Lower leg skin (tissue), 3 donors: Measurements from ENCODE around the gene NWD2.

ENCODE experiments used
- POLR2A ChIP-seq, 2 donors: fragments of 450-650 bp; IDR thresholded peaks; one replicate each; pipeline ENCODE4 v1.6.1; 2016 to 2017; ENCODE audit warnings: antibody characterized with exemption in 2 of 2, mild to moderate bottlenecking in 1 of 2, moderate library complexity in 1 of 2
- TF ChIP-seq, protein P1 (sequence below), 3 donors: fragments of 450-650 bp; IDR thresholded peaks; one replicate each; pipeline ENCODE4 v1.5.1; 2016; ENCODE audit warnings: antibody characterized with exemption in 3 of 3, mild to moderate bottlenecking in 3 of 3, moderate library complexity in 2 of 3

DNA sequence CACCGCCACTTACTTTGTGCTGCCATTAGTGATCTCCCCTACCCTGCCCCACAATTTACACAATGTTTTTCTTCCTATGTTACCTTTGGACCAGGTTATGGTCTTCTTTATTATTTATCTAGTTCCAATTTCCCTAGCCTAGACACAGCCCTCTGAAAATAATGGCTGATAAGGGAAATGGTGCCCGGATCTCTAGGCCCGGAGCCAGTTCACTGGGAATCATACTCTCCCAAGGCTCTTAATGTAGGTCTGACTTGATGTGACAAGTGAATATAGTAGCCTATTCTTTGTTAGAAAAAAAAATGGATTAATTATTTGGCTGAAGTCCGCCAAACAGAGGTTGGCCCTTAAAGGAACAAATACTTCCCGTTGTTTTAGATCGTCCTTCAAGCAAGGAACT lies 233.6 kb downstream of the NWD2 start:
- no peak for TF ChIP-seq POLR2A (IDR thresholded peaks at IDR 0.05)
- TF ChIP-seq, protein P1, sequence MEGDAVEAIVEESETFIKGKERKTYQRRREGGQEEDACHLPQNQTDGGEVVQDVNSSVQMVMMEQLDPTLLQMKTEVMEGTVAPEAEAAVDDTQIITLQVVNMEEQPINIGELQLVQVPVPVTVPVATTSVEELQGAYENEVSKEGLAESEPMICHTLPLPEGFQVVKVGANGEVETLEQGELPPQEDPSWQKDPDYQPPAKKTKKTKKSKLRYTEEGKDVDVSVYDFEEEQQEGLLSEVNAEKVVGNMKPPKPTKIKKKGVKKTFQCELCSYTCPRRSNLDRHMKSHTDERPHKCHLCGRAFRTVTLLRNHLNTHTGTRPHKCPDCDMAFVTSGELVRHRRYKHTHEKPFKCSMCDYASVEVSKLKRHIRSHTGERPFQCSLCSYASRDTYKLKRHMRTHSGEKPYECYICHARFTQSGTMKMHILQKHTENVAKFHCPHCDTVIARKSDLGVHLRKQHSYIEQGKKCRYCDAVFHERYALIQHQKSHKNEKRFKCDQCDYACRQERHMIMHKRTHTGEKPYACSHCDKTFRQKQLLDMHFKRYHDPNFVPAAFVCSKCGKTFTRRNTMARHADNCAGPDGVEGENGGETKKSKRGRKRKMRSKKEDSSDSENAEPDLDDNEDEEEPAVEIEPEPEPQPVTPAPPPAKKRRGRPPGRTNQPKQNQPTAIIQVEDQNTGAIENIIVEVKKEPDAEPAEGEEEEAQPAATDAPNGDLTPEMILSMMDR (IDR thresholded peaks at IDR 0.05), result no peak
